ENCODE measurements around the gene MYO18A. TPM values are rescaled to one million over a fixed set of nuclear protein-coding genes. Genes with fewer than 3 reads are reported as not detected.
A peak's percentile ranks its signal among the peaks of the same experiment; 100 is the strongest.

The MYO18A gene
- total RNA-seq, 1 donor from 2014 or later, result 45.9 TPM

DNA sequence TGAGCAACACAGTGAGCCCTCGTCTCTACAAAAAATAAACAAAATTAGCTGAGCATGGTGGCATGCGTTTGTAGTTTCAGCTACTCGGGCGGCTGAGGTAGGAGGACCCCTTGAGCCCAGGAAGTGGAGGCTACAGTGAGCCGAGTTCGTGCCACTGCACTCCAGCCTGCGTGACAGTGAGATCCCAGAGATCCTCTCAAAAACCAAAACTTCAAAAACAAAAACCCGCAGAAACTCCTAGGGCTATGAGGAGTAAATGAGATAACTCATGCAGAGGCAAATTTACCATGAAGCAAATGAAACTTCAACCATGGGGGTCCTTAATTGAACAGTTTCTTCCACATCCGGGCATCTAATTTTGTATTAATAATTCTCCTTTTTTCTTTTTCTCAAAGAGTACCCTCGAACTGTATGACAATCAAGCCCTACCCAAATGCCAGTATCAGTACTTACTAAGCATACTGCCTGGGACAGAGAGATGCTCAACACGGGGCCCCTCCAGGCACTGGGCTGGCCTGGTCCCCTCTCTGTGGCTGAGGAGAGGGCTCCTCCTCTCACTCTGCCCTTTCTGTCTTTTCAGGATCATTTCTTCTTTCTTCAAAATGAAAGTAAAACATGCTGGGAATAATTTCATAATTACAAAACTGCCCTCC, 138.0 kb downstream of the MYO18A start:
- no peak overlapping the region for H2AFZ ChIP-seq (ENCODE audit: low read depth, low read length)
- Mint-ChIP-seq H3K36me3 (ENCODE audit: low read depth, unreplicated experiment) (no peaks in the 10 kb centered on the region), H3K9me3 (ENCODE audit: unreplicated experiment) (no peaks in the 10 kb centered on the region), H3K4me3 (ENCODE audit: unreplicated experiment) (peak overlapping the region; percentile 40), H3K27me3 (ENCODE audit: low read depth, unreplicated experiment) (peaks cover 11% of the 10 kb centered on the region), H3K27ac (ENCODE audit: unreplicated experiment) (peak overlapping the region; percentile 58), H3K4me1 (ENCODE audit: low read depth, unreplicated experiment) (peaks cover 18% of the 10 kb centered on the region)
- no peaks in the 10 kb centered on the region for H4K20me1 ChIP-seq (ENCODE audit: insufficient read depth, low read length)
- H3K36me3 ChIP-seq (ENCODE audit: insufficient read depth, low read length), result no peaks in the 10 kb centered on the region
- no peak for TF ChIP-seq EZH2 (IDR thresholded peaks at IDR 0.05; ENCODE audit: insufficient read depth, low read length)
- TF ChIP-seq, protein P1, sequence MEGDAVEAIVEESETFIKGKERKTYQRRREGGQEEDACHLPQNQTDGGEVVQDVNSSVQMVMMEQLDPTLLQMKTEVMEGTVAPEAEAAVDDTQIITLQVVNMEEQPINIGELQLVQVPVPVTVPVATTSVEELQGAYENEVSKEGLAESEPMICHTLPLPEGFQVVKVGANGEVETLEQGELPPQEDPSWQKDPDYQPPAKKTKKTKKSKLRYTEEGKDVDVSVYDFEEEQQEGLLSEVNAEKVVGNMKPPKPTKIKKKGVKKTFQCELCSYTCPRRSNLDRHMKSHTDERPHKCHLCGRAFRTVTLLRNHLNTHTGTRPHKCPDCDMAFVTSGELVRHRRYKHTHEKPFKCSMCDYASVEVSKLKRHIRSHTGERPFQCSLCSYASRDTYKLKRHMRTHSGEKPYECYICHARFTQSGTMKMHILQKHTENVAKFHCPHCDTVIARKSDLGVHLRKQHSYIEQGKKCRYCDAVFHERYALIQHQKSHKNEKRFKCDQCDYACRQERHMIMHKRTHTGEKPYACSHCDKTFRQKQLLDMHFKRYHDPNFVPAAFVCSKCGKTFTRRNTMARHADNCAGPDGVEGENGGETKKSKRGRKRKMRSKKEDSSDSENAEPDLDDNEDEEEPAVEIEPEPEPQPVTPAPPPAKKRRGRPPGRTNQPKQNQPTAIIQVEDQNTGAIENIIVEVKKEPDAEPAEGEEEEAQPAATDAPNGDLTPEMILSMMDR (IDR thresholded peaks at IDR 0.05; ENCODE audit: insufficient read depth, low read depth, low read length), result no peak
- H3K9me3 ChIP-seq (ENCODE audit: insufficient read depth, low read depth, low read length), result no peaks in the 10 kb centered on the region
- no peak for FAIRE-seq
- no peak overlapping the region for H3K27ac ChIP-seq (ENCODE audit: low read depth, low read length)
- H3K4me3 ChIP-seq (ENCODE audit: insufficient read depth, low read depth, low read length), result no peak overlapping the region
- no peaks in the 10 kb centered on the region for H3K79me2 ChIP-seq (ENCODE audit: insufficient read depth, low read length)
- DNase-seq (ENCODE audit: low read depth), result no peak
- peaks cover 23% of the 10 kb centered on the region for H3K27me3 ChIP-seq (ENCODE audit: insufficient read depth, low read length)
- peak overlapping the region; percentile 64 for H3K4me2 ChIP-seq (ENCODE audit: low read length)
- H3K9ac ChIP-seq (ENCODE audit: low read length), result no peak overlapping the region
- H3K4me1 ChIP-seq (ENCODE audit: insufficient read depth, low read length), result peaks cover 19% of the 10 kb centered on the region

DNA sequence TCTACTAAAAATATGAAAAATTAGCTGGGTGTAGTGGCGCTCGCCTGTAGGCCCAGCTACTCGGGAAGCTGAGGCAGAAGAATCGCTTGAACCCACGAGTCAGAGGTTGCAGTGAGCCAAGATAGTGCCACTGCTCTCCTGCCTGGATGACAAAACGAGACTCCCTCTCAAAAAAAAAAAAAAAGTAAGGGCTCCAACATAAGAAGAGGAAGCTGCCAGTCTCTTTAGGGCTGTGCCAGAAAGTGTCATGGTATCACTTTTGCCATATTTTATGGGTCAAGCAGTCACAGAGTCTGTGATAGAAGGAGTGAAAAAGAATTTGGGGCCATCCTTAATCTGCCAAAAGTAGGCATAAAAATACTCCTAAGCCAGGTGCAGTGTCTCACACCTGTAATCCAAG, 138.6 kb downstream of the MYO18A start:
- no peak overlapping the region for H3K27ac ChIP-seq (ENCODE audit: low read depth, low read length)
- DNase-seq (ENCODE audit: low read depth) (no peak), FAIRE-seq (no peak)
- H3K4me1 Mint-ChIP-seq (ENCODE audit: low read depth, unreplicated experiment), result peaks cover 18% of the 10 kb centered on the region
- no peak overlapping the region for H3K4me3 Mint-ChIP-seq (ENCODE audit: unreplicated experiment)
- H3K36me3 ChIP-seq (ENCODE audit: insufficient read depth, low read length), result no peaks in the 10 kb centered on the region
- no peaks in the 10 kb centered on the region for H4K20me1 ChIP-seq (ENCODE audit: insufficient read depth, low read length)
- no peak overlapping the region for H3K27ac Mint-ChIP-seq (ENCODE audit: unreplicated experiment)
- TF ChIP-seq, protein P1 (IDR thresholded peaks at IDR 0.05; ENCODE audit: insufficient read depth, low read depth, low read length), result no peak
- no peak for TF ChIP-seq EZH2 (IDR thresholded peaks at IDR 0.05; ENCODE audit: insufficient read depth, low read length)
- peaks cover 19% of the 10 kb centered on the region for H3K4me1 ChIP-seq (ENCODE audit: insufficient read depth, low read length)
- H3K9me3 ChIP-seq (ENCODE audit: insufficient read depth, low read depth, low read length), result peaks cover 2% of the 10 kb centered on the region
- peaks cover 26% of the 10 kb centered on the region for H3K27me3 ChIP-seq (ENCODE audit: insufficient read depth, low read length)
- H3K9me3 Mint-ChIP-seq (ENCODE audit: unreplicated experiment), result no peaks in the 10 kb centered on the region
- no peaks in the 10 kb centered on the region for H3K36me3 Mint-ChIP-seq (ENCODE audit: low read depth, unreplicated experiment)
- no peak overlapping the region for H3K9ac ChIP-seq (ENCODE audit: low read length)
- no peaks in the 10 kb centered on the region for H3K79me2 ChIP-seq (ENCODE audit: insufficient read depth, low read length)
- H3K4me2 ChIP-seq (ENCODE audit: low read length), result no peak overlapping the region
- no peak overlapping the region for H3K4me3 ChIP-seq (ENCODE audit: insufficient read depth, low read depth, low read length)
- no peak overlapping the region for H2AFZ ChIP-seq (ENCODE audit: low read depth, low read length)
- H3K27me3 Mint-ChIP-seq (ENCODE audit: low read depth, unreplicated experiment), result peaks cover 10% of the 10 kb centered on the region

- peaks cover 18% of the 10 kb centered on the region for H3K4me1 Mint-ChIP-seq (ENCODE audit: low read depth, unreplicated experiment)
- Histone ChIP-seq H3K27me3 (ENCODE audit: insufficient read depth, low read length) (peaks cover 26% of the 10 kb centered on the region), H3K79me2 (ENCODE audit: insufficient read depth, low read length) (no peaks in the 10 kb centered on the region), H3K4me1 (ENCODE audit: insufficient read depth, low read length) (peaks cover 19% of the 10 kb centered on the region), H3K9ac (ENCODE audit: low read length) (no peak overlapping the region), H2AFZ (ENCODE audit: low read depth, low read length) (no peak overlapping the region), H3K27ac (ENCODE audit: low read depth, low read length) (no peak overlapping the region), H3K36me3 (ENCODE audit: insufficient read depth, low read length) (no peaks in the 10 kb centered on the region), H4K20me1 (ENCODE audit: insufficient read depth, low read length) (no peaks in the 10 kb centered on the region), H3K4me2 (ENCODE audit: low read length) (no peak overlapping the region), H3K4me3 (ENCODE audit: insufficient read depth, low read depth, low read length) (no peak overlapping the region), H3K9me3 (ENCODE audit: insufficient read depth, low read depth, low read length) (peaks cover 2% of the 10 kb centered on the region)
- no peaks in the 10 kb centered on the region for H3K36me3 Mint-ChIP-seq (ENCODE audit: low read depth, unreplicated experiment)
- FAIRE-seq (no peak), DNase-seq (ENCODE audit: low read depth) (no peak)
- peaks cover 6% of the 10 kb centered on the region for H3K27me3 Mint-ChIP-seq (ENCODE audit: low read depth, unreplicated experiment)
- H3K9me3 Mint-ChIP-seq (ENCODE audit: unreplicated experiment), result peaks cover 1% of the 10 kb centered on the region
- no peak overlapping the region for H3K27ac Mint-ChIP-seq (ENCODE audit: unreplicated experiment)
- H3K4me3 Mint-ChIP-seq (ENCODE audit: unreplicated experiment), result no peak overlapping the region
- TF ChIP-seq, protein P1 (IDR thresholded peaks at IDR 0.05; ENCODE audit: insufficient read depth, low read depth, low read length), result no peak
- TF ChIP-seq EZH2 (IDR thresholded peaks at IDR 0.05; ENCODE audit: insufficient read depth, low read length), result no peak
These were observed 139.1 kb downstream of the MYO18A start for GRCh38 chr17:29041091-29041490.
